GM12864 (cell line): ENCODE data around the gene ZNF471.

Experiments
- DNase-seq: peaks from one replicate; pipeline ENCODE4 v3.0.0-alpha.2; 2011; ENCODE audit warnings: low read depth
- H3K4me3 ChIP-seq: 2 replicates; pipeline ENCODE4 v1.5.1; 2011; ENCODE audit warnings: mild to moderate bottlenecking, low read depth, low read length, control low read depth
- TF ChIP-seq, protein P1 (sequence below): IDR thresholded peaks from 2 replicates; pipeline ENCODE4 v1.5.1; 2011; ENCODE audit warnings: low read depth, mild to moderate bottlenecking, moderate library complexity, low read length, control low read depth, inconsistent platforms; ENCODE audit errors: missing control alignments

Gene ZNF471

DNA sequence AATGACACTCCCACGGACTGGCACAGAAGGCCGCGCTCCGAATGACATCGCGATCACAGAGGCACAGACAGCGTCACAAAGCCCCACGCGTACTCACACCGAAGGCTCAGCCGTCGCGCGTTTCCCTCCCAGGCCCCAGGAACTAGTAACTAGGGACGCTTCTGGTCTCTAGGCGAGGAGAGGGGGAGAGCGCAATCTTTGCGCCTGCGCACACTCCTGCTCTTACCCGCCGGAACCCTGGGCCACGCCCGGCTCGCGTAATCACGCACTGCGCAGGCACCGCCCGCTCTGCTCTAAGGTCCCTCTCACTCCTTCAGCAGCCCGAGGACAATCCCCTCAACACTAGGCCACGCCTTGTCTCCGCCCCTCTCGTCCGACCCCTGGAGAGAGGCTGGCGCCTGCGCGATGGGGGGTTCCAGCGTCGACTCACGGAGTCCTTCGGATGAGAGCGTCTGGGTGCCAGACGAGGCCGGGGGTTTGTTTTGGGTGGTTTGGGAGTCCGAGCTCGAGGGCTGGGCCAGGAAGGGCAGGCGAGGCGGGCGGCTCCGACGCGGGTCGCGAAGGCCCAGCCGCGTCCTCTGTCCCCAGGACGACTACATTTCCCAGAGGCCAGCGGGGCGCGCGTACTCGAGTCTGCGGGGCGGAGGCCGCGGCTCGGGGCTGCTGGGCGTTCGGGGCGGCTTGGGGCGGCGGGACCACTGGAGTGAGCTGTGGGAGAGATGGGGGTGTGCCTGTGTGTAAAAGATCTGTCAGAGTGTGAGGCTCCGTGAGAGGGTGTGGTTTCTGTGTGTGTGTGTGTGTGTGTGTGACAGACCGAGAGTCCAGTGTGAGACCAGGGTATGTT is at the start of gene ZNF471:
Gene ZNF471 (plus strand): TSS at position 410 of the 844 bp plus-strand sequence. CDS start 3,717 bp downstream, outside the sequence.
- H3K4me3 ChIP-seq, result no peak within 1 kb of the TSS
- TF ChIP-seq, protein P1, sequence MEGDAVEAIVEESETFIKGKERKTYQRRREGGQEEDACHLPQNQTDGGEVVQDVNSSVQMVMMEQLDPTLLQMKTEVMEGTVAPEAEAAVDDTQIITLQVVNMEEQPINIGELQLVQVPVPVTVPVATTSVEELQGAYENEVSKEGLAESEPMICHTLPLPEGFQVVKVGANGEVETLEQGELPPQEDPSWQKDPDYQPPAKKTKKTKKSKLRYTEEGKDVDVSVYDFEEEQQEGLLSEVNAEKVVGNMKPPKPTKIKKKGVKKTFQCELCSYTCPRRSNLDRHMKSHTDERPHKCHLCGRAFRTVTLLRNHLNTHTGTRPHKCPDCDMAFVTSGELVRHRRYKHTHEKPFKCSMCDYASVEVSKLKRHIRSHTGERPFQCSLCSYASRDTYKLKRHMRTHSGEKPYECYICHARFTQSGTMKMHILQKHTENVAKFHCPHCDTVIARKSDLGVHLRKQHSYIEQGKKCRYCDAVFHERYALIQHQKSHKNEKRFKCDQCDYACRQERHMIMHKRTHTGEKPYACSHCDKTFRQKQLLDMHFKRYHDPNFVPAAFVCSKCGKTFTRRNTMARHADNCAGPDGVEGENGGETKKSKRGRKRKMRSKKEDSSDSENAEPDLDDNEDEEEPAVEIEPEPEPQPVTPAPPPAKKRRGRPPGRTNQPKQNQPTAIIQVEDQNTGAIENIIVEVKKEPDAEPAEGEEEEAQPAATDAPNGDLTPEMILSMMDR, result no peak

GRCh38 chr19:56474308-56474707 is 33.3 kb upstream of the ZNF471 start:
- H3K4me3 ChIP-seq, result no peak overlapping the region
- DNase-seq, result no peak
- TF ChIP-seq, protein P1, result no peak

More for the DNA sequence above, at the start of gene ZNF471:
- no peak for DNase-seq

DNA sequence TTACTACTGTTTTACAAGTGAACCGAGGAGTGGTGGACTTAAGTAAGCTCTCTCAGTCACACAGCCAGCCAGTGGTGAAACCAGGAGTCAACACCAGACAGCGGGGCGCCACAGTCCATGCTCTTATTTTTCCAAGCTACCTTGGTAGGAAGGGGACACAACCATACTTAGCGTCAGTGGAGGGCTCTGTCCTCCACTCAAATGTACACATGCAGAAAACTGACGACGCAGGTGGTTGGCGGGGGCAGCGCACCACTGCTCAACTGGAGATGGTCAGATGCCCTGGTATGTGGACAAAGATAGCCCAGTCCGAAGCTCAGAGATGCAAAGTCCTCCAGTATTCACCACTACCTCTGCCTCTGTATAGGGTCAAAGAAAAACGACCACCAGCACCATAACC is 31.6 kb upstream of the ZNF471 start:
- DNase-seq, result no peak
- TF ChIP-seq, protein P1, result no peak
- no peak overlapping the region for H3K4me3 ChIP-seq

GRCh38 chr19:56476651-56477428 is 30.8 kb upstream of the ZNF471 start, which contains the start of gene ZNF667:
ZNF667 (minus strand) TSS chr19:56477345; CDS start chr19:56462370, 14,975 bp downstream.
- no peak for DNase-seq
- no peak within 1 kb of the TSS for H3K4me3 ChIP-seq
- TF ChIP-seq, protein P1, result no peak

DNA sequence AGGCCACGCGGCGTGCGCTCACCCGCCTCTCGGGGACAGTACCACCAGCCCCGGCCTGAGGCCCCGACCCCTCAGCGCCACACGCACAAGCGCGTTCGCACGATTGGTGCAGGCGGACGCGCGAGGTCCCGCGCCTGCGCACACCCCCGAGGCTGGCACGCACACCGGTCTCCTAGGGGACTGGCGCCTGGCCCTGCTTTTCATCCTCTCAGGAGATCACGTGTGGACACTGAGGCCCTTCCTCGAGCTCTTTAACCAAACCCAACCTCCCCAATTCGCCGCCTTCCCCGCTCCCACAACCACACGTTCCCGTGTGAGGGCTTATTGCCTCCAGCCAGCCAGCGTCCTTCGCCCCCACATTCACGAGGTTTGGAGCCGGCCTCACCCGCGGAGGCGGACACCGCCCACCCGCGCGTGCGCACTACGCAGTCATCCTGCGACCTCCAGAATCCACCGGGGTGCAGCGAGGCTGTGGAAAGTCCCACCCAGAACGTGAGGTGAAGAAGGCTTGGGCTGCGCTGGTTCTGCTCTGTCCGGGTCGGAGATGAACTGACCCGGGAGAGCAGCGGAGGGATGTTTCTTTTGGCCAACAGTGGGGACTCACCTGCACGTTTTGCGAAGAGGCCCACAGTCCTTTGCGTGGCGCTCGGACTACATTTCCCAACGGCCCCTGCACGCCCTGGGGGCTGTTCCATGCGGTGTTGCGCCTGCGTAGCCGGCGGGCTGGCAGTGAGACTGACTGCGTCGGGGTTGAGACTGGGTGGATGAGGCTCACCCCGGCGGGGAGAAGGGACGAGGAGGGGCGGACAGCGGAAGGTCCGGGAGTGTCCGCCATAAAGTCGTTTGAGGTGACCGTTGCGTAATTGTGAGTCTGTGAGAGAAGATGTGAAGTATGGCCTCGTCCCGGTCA is 30.0 kb upstream of the ZNF471 start:
- TF ChIP-seq, protein P1, result no peak
- no peak overlapping the region for H3K4me3 ChIP-seq
- no peak for DNase-seq

- DNase-seq, result no peak
- no peak overlapping the region for H3K4me3 ChIP-seq
- TF ChIP-seq, protein P1, result no peak
Measured at GRCh38 chr19:56491399-56491798, 16.3 kb upstream of the ZNF471 start.
